Adrenal gland (tissue), 5 donors: Measurements from ENCODE around the gene SOD1.

Experiments
- CTCF ChIP-seq, 6 experiments: fragments of 450-650 bp in 4 of 6; fragments of 200-600 bp in 2 of 6; sonication (generic) in 1 of 6; IDR thresholded peaks; 1 replicate in 5 of 6; 2 replicates in 1 of 6; pipeline versions ENCODE4 v1.5.1 to v1.8.0; 2016 to 2021; ENCODE audit warnings: antibody characterized with exemption in 6 of 6, mild to moderate bottlenecking in 2 of 6, moderate library complexity in 1 of 6
- POLR2A ChIP-seq, 2 donors: fragments of 450-650 bp; IDR thresholded peaks; one replicate each; pipeline ENCODE4 v1.6.1; 2017; ENCODE audit warnings: antibody characterized with exemption in 2 of 2, mild to moderate bottlenecking in 2 of 2, moderate library complexity in 1 of 2
- donor health status: DM: no; HTN: no; CAD: no.

- no peak for TF ChIP-seq CTCF (IDR thresholded peaks at IDR 0.05)
- no peak for TF ChIP-seq POLR2A (IDR thresholded peaks at IDR 0.05)
These were observed 26.9 kb downstream of the SOD1 start for GRCh38 chr21:31686272-31686915.
